ENCODE data around the gene AMOT. TPM values are rescaled to one million over a fixed set of nuclear protein-coding genes. Genes with fewer than 3 reads are reported as not detected.

Gene AMOT
- polyA plus RNA-seq, 1 donor from 2014 or later = 2.8 TPM

DNA sequence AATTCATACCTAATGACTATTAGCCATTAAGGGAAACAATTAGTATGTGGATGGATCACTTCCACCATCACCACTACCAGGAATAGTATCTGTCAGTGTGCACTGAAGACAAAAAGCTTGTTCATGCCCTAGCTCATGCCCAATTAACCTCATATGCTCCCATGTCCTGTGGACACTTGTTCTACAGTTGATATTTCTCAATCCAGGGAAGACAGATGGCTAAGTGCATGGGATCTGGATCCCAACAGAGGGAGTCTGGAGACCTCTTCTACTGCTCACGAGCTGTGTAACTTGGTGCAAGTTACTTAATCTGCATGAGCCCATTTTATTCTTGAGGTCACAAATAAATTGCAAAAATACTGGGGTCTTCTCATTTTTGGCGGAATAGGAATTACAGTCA, 23.7 kb downstream of the AMOT start:
- H3F3A ChIP-seq (ENCODE audit: insufficient read depth, low read length, poor library complexity, severe bottlenecking) = no peaks in the 10 kb centered on the region
- TF ChIP-seq, protein P1, sequence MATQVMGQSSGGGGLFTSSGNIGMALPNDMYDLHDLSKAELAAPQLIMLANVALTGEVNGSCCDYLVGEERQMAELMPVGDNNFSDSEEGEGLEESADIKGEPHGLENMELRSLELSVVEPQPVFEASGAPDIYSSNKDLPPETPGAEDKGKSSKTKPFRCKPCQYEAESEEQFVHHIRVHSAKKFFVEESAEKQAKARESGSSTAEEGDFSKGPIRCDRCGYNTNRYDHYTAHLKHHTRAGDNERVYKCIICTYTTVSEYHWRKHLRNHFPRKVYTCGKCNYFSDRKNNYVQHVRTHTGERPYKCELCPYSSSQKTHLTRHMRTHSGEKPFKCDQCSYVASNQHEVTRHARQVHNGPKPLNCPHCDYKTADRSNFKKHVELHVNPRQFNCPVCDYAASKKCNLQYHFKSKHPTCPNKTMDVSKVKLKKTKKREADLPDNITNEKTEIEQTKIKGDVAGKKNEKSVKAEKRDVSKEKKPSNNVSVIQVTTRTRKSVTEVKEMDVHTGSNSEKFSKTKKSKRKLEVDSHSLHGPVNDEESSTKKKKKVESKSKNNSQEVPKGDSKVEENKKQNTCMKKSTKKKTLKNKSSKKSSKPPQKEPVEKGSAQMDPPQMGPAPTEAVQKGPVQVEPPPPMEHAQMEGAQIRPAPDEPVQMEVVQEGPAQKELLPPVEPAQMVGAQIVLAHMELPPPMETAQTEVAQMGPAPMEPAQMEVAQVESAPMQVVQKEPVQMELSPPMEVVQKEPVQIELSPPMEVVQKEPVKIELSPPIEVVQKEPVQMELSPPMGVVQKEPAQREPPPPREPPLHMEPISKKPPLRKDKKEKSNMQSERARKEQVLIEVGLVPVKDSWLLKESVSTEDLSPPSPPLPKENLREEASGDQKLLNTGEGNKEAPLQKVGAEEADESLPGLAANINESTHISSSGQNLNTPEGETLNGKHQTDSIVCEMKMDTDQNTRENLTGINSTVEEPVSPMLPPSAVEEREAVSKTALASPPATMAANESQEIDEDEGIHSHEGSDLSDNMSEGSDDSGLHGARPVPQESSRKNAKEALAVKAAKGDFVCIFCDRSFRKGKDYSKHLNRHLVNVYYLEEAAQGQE (IDR thresholded peaks at IDR 0.05; ENCODE audit: borderline replicate concordance) = no peak
- TF ChIP-seq EZH2 (IDR thresholded peaks at IDR 0.05; ENCODE audit: borderline replicate concordance, insufficient read depth, low read length, poor library complexity, severe bottlenecking) (no peak), TAF1 (IDR thresholded peaks at IDR 0.05; ENCODE audit: low read depth) (no peak), RAD21 (conservative IDR thresholded peaks at IDR 0.05) (no peak), SMC3 (conservative IDR thresholded peaks at IDR 0.05; ENCODE audit: poor library complexity) (no peak), EP300 (conservative IDR thresholded peaks at IDR 0.05; ENCODE audit: poor library complexity, severe bottlenecking) (no peak), MXI1 (conservative IDR thresholded peaks at IDR 0.05; ENCODE audit: poor library complexity, severe bottlenecking) (no peak), POLR2AphosphoS5 (IDR thresholded peaks at IDR 0.05) (no peak)
- TF ChIP-seq, protein P2, sequence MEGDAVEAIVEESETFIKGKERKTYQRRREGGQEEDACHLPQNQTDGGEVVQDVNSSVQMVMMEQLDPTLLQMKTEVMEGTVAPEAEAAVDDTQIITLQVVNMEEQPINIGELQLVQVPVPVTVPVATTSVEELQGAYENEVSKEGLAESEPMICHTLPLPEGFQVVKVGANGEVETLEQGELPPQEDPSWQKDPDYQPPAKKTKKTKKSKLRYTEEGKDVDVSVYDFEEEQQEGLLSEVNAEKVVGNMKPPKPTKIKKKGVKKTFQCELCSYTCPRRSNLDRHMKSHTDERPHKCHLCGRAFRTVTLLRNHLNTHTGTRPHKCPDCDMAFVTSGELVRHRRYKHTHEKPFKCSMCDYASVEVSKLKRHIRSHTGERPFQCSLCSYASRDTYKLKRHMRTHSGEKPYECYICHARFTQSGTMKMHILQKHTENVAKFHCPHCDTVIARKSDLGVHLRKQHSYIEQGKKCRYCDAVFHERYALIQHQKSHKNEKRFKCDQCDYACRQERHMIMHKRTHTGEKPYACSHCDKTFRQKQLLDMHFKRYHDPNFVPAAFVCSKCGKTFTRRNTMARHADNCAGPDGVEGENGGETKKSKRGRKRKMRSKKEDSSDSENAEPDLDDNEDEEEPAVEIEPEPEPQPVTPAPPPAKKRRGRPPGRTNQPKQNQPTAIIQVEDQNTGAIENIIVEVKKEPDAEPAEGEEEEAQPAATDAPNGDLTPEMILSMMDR (IDR thresholded peaks at IDR 0.05; ENCODE audit: poor library complexity, severe bottlenecking) = no peak
- H3K36me3 ChIP-seq (ENCODE audit: insufficient read depth, low read length) = no peaks in the 10 kb centered on the region
- H3K9me2 ChIP-seq (ENCODE audit: insufficient read depth, low read length) = no peaks in the 10 kb centered on the region
- no peaks in the 10 kb centered on the region for H3K27me3 ChIP-seq (ENCODE audit: insufficient read depth, low read depth, low read length)
- H3K4me3 ChIP-seq (ENCODE audit: low read length) = no peak overlapping the region
- H3K79me2 ChIP-seq (replicated peaks; ENCODE audit: insufficient read depth, low read length) = no peaks in the 10 kb centered on the region
- no peak overlapping the region for H3K27ac ChIP-seq (ENCODE audit: low read length)
- H4K20me1 ChIP-seq (ENCODE audit: insufficient read depth) = no peaks in the 10 kb centered on the region
- H3K9ac ChIP-seq (ENCODE audit: low read length) = no peak overlapping the region
- no peaks in the 10 kb centered on the region for H3K9me3 ChIP-seq (ENCODE audit: low read length)
- H3K4me2 ChIP-seq (ENCODE audit: low read length) = no peak overlapping the region
- no peak overlapping the region for H2AFZ ChIP-seq (ENCODE audit: low read depth, low read length)

DNA sequence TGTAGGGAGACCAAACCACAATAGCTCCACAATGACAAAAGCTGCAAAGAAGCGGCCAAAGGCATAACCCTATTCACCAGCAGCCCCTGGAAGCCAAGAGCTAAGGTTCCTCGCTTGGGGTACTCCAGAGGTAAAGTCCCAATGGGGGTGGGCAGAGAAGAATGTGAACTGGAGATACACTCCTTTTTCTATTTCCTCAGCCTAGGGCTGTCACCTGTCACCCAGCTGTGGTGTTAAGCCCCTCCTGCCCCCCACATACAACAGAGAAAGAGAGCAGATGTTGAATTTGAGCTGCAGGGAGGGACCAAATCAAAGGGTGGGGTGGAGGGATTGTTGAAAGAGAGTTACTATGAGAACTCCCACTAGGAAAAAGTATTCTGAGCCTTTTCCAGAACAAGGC, 26.1 kb downstream of the AMOT start:
- TF ChIP-seq TAF1 (IDR thresholded peaks at IDR 0.05; ENCODE audit: low read depth) = no peak
- TF ChIP-seq, protein P2 (IDR thresholded peaks at IDR 0.05; ENCODE audit: poor library complexity, severe bottlenecking) = no peak
- TF ChIP-seq EP300 (conservative IDR thresholded peaks at IDR 0.05; ENCODE audit: poor library complexity, severe bottlenecking) = no peak
- no peak for TF ChIP-seq POLR2AphosphoS5 (IDR thresholded peaks at IDR 0.05)
- TF ChIP-seq MXI1 (conservative IDR thresholded peaks at IDR 0.05; ENCODE audit: poor library complexity, severe bottlenecking) = no peak
- Histone ChIP-seq H3K27me3 (ENCODE audit: insufficient read depth, low read depth, low read length) (no peaks in the 10 kb centered on the region), H3K27ac (ENCODE audit: low read length) (no peak overlapping the region), H3K79me2 (replicated peaks; ENCODE audit: insufficient read depth, low read length) (no peaks in the 10 kb centered on the region), H2AFZ (ENCODE audit: low read depth, low read length) (no peak overlapping the region), H3K36me3 (ENCODE audit: insufficient read depth, low read length) (no peaks in the 10 kb centered on the region), H3F3A (ENCODE audit: insufficient read depth, low read length, poor library complexity, severe bottlenecking) (no peaks in the 10 kb centered on the region), H3K9ac (ENCODE audit: low read length) (no peak overlapping the region), H3K4me3 (ENCODE audit: low read length) (no peak overlapping the region), H4K20me1 (ENCODE audit: insufficient read depth) (no peaks in the 10 kb centered on the region), H3K9me2 (ENCODE audit: insufficient read depth, low read length) (no peaks in the 10 kb centered on the region), H3K9me3 (ENCODE audit: low read length) (no peaks in the 10 kb centered on the region), H3K4me2 (ENCODE audit: low read length) (no peak overlapping the region)

Data from neural cell (in vitro differentiated cells).